Pons (tissue), 1 donor: ENCODE measurements around the gene SULT1C2.
"Not testable (repeated sequence)": the region's sequence is repeated elsewhere in the genome, so short reads cannot be mapped to it uniquely, and the experiment has no call there.

Source experiments
- DNase-seq: peaks from one replicate; pipeline ENCODE4 v3.0.0-alpha.2; 2016; ENCODE audit warnings: low spot score

The SULT1C2 gene

GRCh38 chr2:108351889-108352288 lies 63.2 kb downstream of the SULT1C2 start:
- no peak for DNase-seq

- no peak for DNase-seq
These were observed 65.4 kb downstream of the SULT1C2 start for GRCh38 chr2:108354136-108354535.

DNA sequence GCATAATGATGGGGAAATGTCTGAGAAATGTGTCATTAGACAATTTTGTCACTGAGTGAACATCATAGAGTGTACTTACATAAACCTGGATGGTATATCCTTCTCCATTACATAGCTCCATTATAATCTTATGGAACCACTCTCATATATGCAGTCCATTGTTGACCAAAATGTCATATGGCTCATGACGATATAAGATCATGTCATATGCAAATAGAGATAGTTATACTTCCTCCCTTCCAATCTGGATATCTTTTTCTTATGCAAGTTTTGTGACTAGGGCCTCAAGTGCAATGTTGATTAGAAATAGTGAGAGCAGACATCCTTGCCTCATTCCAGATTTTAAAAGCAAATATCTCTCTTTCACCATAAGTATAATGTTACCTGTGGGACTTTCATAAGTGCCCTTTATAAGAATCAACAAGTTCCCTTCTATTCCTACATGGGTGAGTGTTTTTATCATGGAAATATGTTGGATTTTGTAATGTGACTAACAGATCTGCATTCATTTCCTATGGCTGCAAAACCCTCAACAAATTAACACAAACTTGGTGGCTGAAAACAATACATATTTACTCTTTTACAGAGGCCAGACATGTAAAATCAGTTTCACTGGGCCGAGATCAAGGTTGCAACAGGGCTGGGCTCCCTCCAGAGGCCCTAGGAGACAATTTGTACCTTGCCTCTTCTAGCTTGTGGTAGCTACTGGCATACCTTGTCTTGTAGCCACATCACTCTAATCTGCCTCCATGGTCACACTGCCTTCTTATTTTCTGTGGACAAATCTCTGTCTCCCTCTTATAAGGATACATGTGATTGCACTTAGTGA lies 67.4 kb downstream of the SULT1C2 start:
- no peak for DNase-seq

- DNase-seq, result not testable (repeated sequence)
These were observed 70.6 kb downstream of the SULT1C2 start for GRCh38 chr2:108359336-108359735.
